AG08396 (cell line): ENCODE data around the gene GPR39.
"Not testable (repeated sequence)": the region's sequence is repeated elsewhere in the genome, so short reads cannot be mapped to it uniquely, and the experiment has no call there.

Experiments
- DNase-seq: peaks from one replicate; pipeline ENCODE4 v3.0.0; 2012; ENCODE audit warnings: low spot score, mixed read lengths

Gene GPR39

GRCh38 chr2:132496555-132496954 is 80.0 kb downstream of the GPR39 start:
- DNase-seq, result no peak

DNA sequence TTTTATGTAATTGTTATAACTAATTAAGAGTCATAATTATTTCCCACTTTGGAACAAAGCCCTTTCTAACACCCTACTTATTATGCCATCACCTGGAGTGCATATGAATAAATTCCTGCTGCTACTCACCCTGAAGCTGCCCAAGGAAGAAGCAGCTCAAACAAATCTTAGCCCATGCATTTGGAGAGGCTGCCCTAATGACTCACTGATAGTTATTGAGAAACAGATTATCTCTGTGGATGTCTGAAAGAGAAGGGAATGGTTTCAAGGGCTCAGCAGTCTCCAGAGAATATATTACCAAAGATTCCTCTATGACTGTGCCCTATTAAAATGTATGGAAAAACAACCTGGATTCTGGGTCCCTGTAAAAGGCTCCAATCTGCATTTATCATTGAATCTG is 81.0 kb downstream of the GPR39 start:
- DNase-seq, result no peak

GRCh38 chr2:132503701-132504100 is 87.1 kb downstream of the GPR39 start:
- DNase-seq, result no peak

- no peak for DNase-seq
These were observed 98.4 kb downstream of the GPR39 start for GRCh38 chr2:132515010-132515409.

DNA sequence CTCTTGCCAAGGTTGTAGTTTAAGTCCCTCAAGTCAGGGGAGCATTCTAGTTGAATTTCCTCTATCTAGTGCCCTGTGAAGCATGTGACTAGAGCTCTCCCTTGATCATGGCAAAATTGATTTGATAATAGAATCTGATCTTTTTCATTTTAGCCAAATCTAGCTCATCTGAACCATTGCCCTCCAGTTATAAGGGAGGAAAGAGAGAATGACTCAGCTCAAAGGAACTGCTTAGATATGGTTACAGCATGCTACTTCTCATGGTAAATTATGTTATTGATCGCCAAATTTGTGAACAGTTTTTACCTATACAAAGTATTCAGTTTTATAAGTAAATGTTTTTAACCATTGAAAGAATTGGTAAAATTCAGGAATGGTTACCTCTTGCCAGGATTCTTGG is 100.8 kb downstream of the GPR39 start:
- DNase-seq, result no peak

GRCh38 chr2:132518302-132518701 is 101.7 kb downstream of the GPR39 start:
- DNase-seq, result no peak

DNA sequence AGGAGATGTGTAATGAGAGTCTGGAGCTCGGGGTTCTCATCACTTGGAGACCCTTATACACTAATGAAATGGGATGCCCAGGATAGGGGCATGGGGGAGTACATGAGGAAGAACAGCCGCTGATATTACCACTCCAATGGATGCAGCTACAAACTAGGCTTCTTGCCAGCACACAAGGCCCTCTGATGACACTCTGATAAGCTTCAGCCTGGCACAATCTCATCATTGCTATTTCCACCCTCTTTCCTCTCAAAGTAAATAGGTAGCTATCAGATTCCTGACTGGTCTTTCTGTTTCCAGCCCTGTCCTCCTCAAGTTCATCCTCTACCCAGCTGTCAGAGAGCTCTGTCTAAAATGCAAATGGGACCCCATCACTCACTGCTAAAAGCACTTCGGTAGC is 103.0 kb downstream of the GPR39 start:
- DNase-seq, result no peak

DNA sequence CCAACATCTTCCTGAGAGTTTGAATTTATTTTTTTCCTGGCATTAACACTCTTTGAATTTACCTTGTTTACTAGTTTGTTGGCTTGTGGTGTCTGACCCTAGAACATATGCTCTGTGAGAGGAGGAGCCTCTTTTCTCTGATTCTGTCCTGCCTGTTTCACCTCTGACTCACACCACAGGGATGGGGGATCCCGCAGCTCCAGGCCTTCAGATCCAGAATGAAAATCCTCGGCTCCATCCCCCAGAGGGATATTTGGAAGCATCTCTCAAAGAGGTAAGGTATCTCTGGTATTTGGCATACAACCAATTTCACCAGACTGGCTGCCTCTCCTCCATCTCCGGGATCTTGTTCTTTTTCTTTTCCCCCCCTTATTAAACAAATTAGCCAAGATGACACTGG is 104.7 kb downstream of the GPR39 start:
- DNase-seq, result peak; percentile 16

- DNase-seq, result no peak
These were observed 106.3 kb downstream of the GPR39 start for GRCh38 chr2:132522901-132523300.

- not testable (repeated sequence) for DNase-seq
These were observed 120.5 kb downstream of the GPR39 start for GRCh38 chr2:132537061-132537460.

DNA sequence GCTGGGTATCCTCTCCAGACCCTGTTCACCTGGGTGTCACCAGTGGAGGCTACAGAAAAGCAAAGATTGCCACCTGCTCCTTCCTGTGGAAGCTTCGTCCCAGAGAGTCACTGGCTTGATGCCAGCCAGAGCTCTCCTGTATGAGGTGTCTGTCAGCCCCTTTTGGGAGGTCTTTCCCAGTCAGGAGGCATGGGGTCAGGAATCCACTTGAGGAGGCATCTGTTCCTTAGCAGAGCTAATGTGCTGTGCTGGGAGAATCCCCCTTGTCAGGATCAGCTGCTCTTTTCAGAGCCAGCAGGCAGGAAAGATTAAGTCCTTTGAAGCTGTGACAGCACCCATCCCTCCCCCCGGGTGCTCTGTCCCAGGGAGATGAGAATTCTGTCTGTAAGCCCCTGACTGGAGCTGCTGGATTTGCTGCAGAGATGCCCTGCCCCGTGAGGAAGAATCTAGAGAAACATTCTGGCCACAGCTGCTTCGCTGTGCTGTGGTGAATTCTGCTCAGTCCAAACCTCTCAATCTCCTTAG is 121.8 kb downstream of the GPR39 start:
- no peak for DNase-seq

DNA sequence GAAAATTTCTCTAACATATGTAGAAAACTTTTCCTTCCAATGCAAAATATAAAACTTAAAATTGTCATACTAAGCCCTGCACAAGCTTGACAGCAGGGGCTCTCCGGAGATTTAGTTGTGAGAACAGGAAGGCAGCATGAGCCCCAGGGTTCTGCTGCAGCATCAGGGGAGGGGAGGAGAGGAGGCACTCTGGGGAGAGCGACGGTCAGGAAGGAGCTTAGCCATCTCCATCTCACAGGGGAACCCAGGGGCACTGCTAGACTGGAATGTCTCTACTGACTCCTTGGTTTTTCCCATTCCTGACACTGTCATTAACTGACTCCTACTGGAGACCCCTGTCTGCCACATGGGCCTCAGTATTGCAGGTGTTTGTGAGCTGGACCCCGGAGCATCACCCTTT is 123.6 kb downstream of the GPR39 start:
- DNase-seq, result no peak

DNA sequence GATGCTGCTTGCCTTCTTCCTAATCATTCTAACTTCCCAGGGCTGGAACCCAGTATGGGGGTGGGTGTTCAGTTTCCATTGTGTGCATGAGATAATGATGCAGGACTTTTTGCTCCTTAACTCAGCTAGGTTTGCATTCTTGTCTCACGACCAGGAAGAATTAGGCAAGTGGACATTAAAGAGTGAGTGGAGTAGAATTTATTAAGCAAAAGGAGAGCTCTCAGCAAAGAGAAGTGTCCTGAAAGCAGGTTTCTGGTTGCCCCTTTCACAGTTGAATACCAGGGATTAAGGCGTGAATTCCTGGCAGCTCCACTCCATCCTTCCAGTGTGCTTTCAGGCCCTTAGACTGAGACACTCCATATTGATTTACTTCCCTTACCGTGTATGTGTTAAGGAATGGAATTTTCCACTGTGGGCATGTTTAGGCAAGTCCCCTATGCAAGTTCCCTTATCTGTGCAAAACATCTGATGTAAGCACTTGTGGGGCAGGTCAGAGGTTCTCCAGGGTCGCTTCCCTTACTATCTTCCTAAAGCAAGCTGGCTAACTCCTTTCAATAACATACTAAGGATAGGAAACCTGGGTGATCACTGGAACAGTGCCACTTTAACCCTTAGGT is 126.5 kb downstream of the GPR39 start:
- no peak for DNase-seq

GRCh38 chr2:132544006-132544630 is 127.5 kb downstream of the GPR39 start:
- no peak for DNase-seq

DNA sequence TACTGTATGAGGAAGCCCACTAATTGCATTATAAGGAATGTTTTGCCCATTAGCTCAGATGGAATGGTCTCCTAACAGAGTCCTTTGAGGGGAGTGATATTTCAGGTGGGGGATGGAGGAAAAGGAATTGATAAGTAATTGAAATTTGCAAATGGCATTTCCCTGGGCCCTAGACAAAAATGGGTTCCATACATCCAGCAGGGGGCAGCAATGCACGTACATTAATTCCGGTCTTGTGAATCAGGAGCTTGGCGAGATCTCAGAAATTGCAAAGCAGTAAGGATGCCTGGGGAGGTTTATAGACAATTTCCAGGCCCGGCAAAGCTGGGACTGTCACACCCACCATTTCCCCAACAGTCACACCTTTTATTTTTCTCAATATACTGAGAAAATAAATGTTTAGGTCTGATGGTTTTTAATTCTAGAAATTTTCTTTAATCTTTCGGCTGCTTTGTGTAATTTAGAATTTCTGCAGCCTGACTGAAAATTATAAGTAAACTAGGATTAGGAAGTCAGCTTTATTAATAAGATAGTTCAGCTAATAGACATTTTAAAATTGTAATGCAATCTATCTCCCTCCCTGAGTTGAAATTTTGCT is 130.6 kb downstream of the GPR39 start:
- DNase-seq, result peak; percentile 73

DNA sequence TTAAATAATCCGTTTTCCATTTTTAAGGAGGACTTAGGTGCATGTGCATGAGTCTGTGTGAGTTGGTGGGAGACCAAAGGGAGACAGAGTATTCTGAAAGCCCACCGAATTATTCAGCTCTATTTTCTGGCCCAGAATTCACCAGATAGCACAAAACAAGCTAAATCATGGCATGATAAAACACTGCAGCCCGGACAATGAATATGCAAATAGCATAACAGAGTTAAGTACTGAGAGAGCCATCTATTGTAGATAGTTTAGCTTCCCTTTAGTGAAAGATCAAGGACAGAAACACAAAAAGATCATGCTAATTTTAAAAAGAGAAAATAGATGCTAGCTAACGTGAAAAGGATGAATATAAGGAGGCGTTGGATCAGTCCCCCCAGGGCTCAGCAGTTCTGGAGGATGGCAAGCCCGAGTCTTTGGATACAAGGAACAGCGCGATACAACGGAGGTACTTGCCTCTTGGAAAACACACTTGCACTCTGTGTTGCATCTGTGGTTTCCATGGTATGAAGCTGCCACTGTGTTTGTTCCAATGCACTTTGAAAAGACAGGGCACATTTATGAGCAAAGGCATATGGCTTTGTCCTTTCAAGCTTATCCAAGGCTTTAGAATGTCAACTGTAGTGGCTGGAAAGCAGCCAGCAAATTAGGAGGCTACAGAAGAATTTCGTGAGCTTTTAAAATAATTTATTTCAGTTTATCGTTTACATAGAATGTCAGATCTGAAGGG is 133.5 kb downstream of the GPR39 start:
- DNase-seq, result no peak

DNA sequence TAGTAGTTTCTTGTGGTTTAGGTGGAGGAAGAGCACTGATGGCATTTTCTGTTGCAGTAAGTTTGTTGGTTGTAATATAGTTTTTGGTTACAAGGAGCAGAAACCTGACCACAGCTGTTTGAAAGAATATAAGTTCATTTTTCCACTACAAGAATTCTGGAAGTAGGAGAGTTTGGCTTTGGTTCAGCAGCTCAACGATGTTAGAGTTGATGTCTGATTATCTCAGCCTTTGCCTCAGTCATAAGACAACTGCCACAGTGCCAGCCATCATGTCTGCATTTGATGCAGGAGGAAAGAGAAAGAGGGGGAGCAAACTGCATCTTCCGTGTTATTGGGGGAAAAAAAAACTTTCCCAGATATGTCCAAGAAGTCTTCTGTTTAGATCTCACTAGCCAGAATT is 134.3 kb downstream of the GPR39 start:
- DNase-seq, result no peak

DNA sequence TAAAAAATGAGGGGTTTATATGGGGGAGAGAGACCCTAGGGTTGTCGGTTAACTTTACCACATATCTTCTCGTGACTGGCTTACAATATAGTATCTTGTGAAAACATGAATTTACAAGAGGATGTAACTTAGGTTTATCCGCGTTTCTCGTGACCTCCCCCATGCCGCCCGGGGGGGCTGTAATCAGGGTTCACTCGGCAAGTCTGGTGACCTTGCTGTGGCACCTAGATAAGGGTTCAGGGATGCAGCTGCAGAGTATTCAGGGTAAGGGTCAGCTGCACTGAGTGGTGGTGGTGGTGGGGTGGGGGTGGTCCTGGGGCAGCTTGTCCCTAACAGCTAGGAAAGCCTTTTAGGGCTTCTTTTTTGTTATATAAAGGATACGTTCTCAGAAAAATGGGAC is 141.1 kb downstream of the GPR39 start:
- no peak for DNase-seq

DNA sequence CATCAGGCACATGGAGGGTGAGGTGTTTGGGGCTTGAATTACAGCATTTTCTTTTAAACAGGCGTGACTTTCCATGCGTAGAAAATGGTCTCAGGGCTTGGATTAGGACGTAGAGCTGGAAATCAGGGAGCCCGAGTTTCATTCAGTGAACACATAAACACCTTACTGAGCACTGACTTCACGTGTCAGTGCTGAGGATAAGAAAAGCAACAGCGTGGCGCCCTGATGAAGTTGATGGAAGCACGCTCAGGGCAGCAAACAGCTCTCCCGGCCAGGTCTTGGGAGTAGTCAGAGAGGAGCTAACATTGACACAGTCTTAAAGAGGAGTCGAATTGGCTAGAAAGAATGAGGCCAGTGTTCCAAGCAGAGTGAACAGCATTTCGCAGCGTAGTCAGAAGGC is 142.7 kb downstream of the GPR39 start:
- no peak for DNase-seq

GRCh38 chr2:132559921-132560320 is 143.3 kb downstream of the GPR39 start:
- no peak for DNase-seq

GRCh38 chr2:132560562-132560961 is 144.0 kb downstream of the GPR39 start:
- no peak for DNase-seq

DNA sequence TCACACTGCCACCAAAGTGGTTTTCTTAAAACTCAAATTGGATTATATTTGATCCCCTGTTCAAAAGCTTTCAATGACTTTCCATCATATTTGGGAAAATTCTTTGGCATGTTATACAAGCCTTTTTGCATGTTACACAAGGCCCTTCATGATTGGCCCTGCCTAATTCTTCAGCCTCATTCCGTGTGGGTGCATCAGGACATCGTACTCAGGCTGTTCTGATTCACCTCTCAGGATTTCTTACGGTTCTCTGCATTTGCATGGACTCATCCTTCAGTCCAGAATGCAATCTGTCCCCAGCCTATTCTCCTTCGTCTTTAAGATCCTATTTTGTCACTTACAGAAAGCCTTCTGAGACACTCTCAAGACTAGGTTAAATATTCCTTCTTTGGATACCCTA is 145.6 kb downstream of the GPR39 start:
- peak; percentile 36 for DNase-seq

GRCh38 chr2:132564065-132564464 is 147.5 kb downstream of the GPR39 start:
- DNase-seq, result no peak
